Measurements from ENCODE around the gene A1CF.
"Not testable (repeated sequence)": the region's sequence is repeated elsewhere in the genome, so short reads cannot be mapped to it uniquely, and the experiment has no call there.

Gene A1CF

DNA sequence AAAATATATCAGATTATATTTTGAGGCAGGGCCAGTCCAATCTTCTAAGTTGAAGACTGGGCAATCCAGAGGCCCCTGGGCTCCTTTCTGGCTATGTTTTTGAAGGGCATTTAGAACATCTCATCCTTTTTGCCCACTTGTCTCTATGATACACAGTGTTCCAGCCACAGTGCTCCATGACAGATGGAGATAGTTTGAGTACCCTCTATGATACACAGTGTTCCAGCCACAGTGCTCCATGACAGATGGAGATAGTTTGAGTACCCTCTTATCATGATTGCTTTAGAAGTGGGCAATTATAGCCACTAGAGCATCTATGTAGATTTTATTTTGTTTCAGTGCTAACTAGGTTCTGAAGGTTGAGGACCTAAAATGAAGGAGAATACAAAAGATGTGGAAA lies 33.1 kb upstream of the A1CF start:
- TF ChIP-seq, protein P1, sequence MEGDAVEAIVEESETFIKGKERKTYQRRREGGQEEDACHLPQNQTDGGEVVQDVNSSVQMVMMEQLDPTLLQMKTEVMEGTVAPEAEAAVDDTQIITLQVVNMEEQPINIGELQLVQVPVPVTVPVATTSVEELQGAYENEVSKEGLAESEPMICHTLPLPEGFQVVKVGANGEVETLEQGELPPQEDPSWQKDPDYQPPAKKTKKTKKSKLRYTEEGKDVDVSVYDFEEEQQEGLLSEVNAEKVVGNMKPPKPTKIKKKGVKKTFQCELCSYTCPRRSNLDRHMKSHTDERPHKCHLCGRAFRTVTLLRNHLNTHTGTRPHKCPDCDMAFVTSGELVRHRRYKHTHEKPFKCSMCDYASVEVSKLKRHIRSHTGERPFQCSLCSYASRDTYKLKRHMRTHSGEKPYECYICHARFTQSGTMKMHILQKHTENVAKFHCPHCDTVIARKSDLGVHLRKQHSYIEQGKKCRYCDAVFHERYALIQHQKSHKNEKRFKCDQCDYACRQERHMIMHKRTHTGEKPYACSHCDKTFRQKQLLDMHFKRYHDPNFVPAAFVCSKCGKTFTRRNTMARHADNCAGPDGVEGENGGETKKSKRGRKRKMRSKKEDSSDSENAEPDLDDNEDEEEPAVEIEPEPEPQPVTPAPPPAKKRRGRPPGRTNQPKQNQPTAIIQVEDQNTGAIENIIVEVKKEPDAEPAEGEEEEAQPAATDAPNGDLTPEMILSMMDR (IDR thresholded peaks at IDR 0.05; ENCODE audit: low read depth, low read length, missing control alignments) = no peak
- no peak for DNase-seq (ENCODE audit: low read depth)
- no peak overlapping the region for H3K4me3 ChIP-seq (ENCODE audit: low read depth, low read length)

DNA sequence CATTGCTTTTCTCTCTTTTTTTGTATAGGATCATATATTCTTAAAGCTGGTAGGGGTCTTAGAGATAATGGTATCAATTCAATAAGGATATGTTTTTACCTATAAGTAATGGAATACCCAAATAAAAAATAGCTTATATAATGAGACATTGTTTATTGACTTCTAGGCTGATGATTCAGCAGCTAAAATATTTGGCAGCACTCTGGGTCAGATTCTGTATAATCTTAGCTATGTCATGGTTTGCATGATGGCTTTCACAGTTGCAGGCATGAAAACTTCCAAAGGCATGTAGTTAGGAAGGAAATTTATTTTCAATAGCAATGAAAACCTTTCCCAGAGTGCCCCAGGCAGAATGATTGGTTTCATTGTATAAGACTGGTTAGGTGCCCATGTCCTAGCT lies 32.1 kb upstream of the A1CF start:
- no peak for DNase-seq (ENCODE audit: low read depth)
- TF ChIP-seq, protein P1 (IDR thresholded peaks at IDR 0.05; ENCODE audit: low read depth, low read length, missing control alignments) = no peak
- H3K4me3 ChIP-seq (ENCODE audit: low read depth, low read length) = no peak overlapping the region

DNA sequence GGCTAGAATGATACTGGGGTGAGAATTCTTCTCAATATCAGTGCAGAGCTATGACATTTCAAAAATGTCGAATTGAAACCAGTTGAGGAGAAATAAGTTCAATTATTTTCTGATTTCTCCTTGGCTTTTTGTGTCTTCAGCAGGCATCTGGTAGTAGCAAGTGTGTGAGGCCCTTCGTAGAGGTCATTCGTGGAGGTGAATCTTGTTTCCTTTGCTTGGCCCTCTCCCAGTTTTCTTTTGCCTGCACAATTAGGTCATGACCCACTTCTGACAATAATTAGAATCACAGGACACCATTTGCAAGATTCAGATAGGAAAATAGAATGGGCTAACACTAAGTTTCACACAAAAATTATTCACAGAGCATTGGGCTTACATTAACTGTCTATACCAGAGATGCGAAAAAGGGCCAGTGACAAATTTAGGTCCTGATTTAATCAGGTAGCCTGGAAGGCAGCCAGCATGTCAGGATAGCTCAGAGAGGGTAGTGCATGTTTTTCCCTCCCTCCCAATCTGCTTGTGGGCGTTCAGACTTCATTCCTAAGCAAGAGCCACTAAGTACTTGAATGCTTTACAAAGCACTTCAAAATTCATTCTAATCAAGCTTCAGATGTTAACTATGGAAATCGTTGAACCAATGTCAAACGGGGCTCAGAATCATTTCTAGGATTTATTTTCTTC lies 24.0 kb upstream of the A1CF start:
- no peak overlapping the region for H3K4me3 ChIP-seq (ENCODE audit: low read depth, low read length)
- TF ChIP-seq, protein P1 (IDR thresholded peaks at IDR 0.05; ENCODE audit: low read depth, low read length, missing control alignments) = no peak
- no peak for DNase-seq (ENCODE audit: low read depth)

DNA sequence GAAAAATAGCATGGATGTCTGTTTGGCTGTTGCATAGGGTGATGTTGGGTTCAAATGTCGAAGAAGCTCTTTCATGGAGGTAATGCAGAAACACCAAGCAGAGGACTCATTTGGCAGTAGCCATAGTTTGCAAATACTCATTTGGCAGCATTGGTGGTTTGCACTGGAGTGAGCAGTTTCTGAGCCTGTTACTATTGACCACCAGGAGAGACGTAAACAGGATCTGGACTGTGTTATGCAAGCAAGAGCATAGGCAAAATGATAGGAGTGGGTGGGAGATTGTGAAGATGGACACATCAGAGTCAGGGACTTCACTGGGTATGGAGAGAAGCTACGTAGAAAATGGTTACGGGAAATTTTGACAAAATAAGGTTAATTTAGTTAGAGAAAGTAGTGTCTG lies 22.9 kb upstream of the A1CF start:
- no peak overlapping the region for H3K4me3 ChIP-seq (ENCODE audit: low read depth, low read length)
- no peak for DNase-seq (ENCODE audit: low read depth)
- TF ChIP-seq, protein P1 (IDR thresholded peaks at IDR 0.05; ENCODE audit: low read depth, low read length, missing control alignments) = no peak

DNA sequence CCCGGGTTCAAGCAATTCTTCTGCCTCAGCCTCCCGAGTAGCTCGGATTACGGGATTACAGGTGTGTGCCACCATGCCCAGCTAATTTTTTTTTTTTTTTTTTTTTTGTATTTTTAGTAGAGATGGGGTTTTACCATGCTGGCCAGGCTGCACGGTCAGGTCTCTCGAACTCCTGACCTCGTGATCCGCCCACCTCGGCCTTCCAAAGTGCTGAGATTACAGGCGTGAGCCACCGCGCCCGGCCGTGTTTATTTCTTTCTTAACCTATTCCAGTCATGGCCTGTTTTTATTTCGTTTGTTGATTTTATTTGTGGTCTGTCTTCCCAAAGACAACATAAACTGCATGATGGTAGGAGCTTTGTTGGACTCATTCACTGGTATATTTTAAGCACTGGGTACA lies 20.4 kb upstream of the A1CF start:
- not testable (repeated sequence) for H3K4me3 ChIP-seq (ENCODE audit: low read depth, low read length); DNase-seq (ENCODE audit: low read depth)

DNA sequence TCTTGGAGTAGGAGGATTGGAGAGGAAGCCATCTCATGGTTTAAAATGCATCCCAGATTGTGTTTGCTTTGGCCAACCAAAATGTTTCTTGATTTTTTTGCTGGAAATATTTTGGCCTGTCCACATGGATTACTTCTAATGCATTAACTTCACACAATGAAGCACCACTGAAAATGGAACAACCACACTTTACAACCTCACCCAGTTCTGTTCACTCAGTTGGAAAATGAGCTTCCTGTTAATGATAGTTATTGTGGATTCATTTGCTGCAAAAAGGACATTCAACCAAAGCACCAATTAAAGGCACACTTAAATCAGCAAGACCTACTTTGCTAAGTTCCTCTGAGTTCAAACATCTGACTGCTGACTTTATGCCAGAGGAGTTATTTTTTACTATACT lies 11.3 kb upstream of the A1CF start:
- no peak for DNase-seq (ENCODE audit: low read depth)
- H3K4me3 ChIP-seq (ENCODE audit: low read depth, low read length) = no peak overlapping the region
- TF ChIP-seq, protein P1 (IDR thresholded peaks at IDR 0.05; ENCODE audit: low read depth, low read length, missing control alignments) = no peak

DNA sequence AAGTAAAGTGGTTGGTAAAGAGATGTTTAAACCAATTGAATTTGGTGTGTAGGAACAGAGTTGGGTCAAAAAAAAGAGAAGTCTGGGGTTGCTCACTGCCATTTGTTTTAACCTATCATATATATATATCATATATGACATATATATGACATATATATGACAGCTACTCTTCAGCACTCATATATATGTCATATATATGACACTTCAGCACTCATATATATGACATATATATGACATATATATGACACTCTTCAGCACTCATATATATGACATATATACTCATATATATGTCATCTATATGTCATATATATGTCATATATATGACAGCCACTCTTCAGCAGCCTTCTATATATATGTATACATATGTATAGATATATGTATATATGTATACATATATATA lies 8.9 kb upstream of the A1CF start:
- TF ChIP-seq, protein P1 (IDR thresholded peaks at IDR 0.05; ENCODE audit: low read depth, low read length, missing control alignments) = no peak
- DNase-seq (ENCODE audit: low read depth) = no peak
- H3K4me3 ChIP-seq (ENCODE audit: low read depth, low read length) = no peak overlapping the region
